ENCODE results near the gene PRKAR2B.

The PRKAR2B gene

DNA sequence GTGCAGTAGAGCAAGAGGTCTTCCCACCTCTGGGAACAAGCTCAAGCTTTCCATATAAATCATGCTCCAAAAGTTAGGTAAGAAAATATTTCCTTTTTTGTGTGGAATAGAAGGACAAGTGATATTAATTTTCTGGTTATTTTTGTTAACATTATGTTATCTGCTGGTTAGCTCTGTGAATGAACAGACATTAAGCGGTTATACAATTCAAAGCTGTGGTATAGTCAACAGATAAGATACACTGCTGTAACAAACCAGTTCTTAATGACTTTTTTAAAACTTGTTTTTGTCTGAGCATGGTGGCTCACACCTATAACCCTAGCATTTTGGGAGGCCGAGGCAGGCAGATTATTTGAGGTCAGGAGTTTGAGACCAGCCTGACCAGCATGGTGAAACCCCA is 43.0 kb upstream of the PRKAR2B start:
- Histone ChIP-seq H3K27me3 (ENCODE audit: control insufficient read depth in 3 of 3, insufficient read depth in 3 of 3, low read depth in 1 of 3, low read length in 3 of 3) (no peaks in the 10 kb centered on the region), H3K4me1 (ENCODE audit: control insufficient read depth in 2 of 2, insufficient read depth in 1 of 2, low read depth in 1 of 2, low read length in 2 of 2) (no peaks in the 10 kb centered on the region), H3K9me3 (replicated peaks in 1 of 2; ENCODE audit: control insufficient read depth in 2 of 2, insufficient read depth in 1 of 2, low read depth in 1 of 2, low read length in 2 of 2) (no peaks in the 10 kb centered on the region), H3K9ac (ENCODE audit: low read depth, low read length, poor library complexity) (no peak overlapping the region), H4K91ac (ENCODE audit: low read depth, low read length, poor library complexity) (no peak overlapping the region), H3K27ac (replicated peaks; ENCODE audit: low read length) (no peak overlapping the region), H3K23ac (ENCODE audit: low read depth, low read length, poor library complexity) (no peak overlapping the region), H3K14ac (ENCODE audit: low read length) (no peak overlapping the region), H3K4ac (ENCODE audit: low read length) (no peak overlapping the region), H3K4me2 (ENCODE audit: insufficient read depth, low read length, poor library complexity, severe bottlenecking) (no peak overlapping the region), H4K8ac (ENCODE audit: low read depth, low read length) (no peak overlapping the region), H2BK12ac (ENCODE audit: low read length) (no peak overlapping the region), H2BK15ac (ENCODE audit: low read length) (no peak overlapping the region), H2BK5ac (ENCODE audit: low read length) (no peak overlapping the region), H3K36me3 (replicated peaks in 1 of 2; ENCODE audit: control insufficient read depth in 2 of 2, insufficient read depth in 2 of 2, low read length in 2 of 2) (no peaks in the 10 kb centered on the region), H3K4me3 (ENCODE audit: low read length in 2 of 2) (no peak overlapping the region), H2AK5ac (ENCODE audit: low read depth, low read length) (no peak overlapping the region), H2AFZ (ENCODE audit: low read length) (no peak overlapping the region), H3K18ac (ENCODE audit: low read length) (no peak overlapping the region), H3K79me1 (ENCODE audit: low read depth, low read length) (no peaks in the 10 kb centered on the region), H2BK120ac (ENCODE audit: low read depth, low read length) (no peak overlapping the region)
- DNase-seq (ENCODE audit: low spot score) = no peak
- no CpG with 5 or more reads among the region's 2 CpGs for WGBS, 2 donors (ENCODE audit: extremely low coverage in 2 of 2, insufficient read length in 2 of 2, insufficient replicate concordance in 1 of 2)

DNA sequence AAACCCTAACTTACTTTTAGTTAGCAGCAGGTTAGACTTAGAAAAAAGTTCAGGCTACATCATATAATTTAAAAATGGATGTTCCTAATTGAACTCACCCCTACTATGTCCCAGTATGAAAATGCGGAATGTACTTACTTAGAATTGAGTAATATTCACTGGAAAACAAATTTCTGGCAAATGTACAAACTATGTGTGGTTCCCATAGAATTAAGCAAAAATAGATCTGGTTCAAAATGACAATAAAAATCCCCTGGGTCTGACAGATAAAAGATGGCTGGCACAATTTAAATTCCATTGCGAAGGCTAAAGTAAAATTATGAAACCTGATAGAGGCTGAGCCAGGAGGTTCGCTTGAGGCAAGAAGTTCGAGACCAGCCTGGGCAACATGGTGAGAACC is 42.4 kb upstream of the PRKAR2B start:
- H3K79me1 ChIP-seq (ENCODE audit: low read depth, low read length) = no peaks in the 10 kb centered on the region
- no peak overlapping the region for H2BK12ac ChIP-seq (ENCODE audit: low read length)
- no peak overlapping the region for H4K91ac ChIP-seq (ENCODE audit: low read depth, low read length, poor library complexity)
- H3K23ac ChIP-seq (ENCODE audit: low read depth, low read length, poor library complexity) = no peak overlapping the region
- no peaks in the 10 kb centered on the region for H3K9me3 ChIP-seq (replicated peaks in 1 of 2; ENCODE audit: control insufficient read depth in 2 of 2, insufficient read depth in 1 of 2, low read depth in 1 of 2, low read length in 2 of 2)
- no peak overlapping the region for H2AFZ ChIP-seq (ENCODE audit: low read length)
- no peak overlapping the region for H3K14ac ChIP-seq (ENCODE audit: low read length)
- H3K27ac ChIP-seq (replicated peaks; ENCODE audit: low read length) = no peak overlapping the region
- H3K9ac ChIP-seq (ENCODE audit: low read depth, low read length, poor library complexity) = no peak overlapping the region
- WGBS, 2 donors (ENCODE audit: extremely low coverage in 2 of 2, insufficient read length in 2 of 2, insufficient replicate concordance in 1 of 2) = no CpG with 5 or more reads among the region's 4 CpGs
- no peak overlapping the region for H2BK15ac ChIP-seq (ENCODE audit: low read length)
- H2BK120ac ChIP-seq (ENCODE audit: low read depth, low read length) = no peak overlapping the region
- H3K4me1 ChIP-seq (ENCODE audit: control insufficient read depth in 2 of 2, insufficient read depth in 1 of 2, low read depth in 1 of 2, low read length in 2 of 2) = no peaks in the 10 kb centered on the region
- no peak overlapping the region for H2BK5ac ChIP-seq (ENCODE audit: low read length)
- H3K18ac ChIP-seq (ENCODE audit: low read length) = no peak overlapping the region
- H3K27me3 ChIP-seq (ENCODE audit: control insufficient read depth in 3 of 3, insufficient read depth in 3 of 3, low read depth in 1 of 3, low read length in 3 of 3) = no peaks in the 10 kb centered on the region
- no peak for DNase-seq (ENCODE audit: low spot score)
- no peak overlapping the region for H3K4me2 ChIP-seq (ENCODE audit: insufficient read depth, low read length, poor library complexity, severe bottlenecking)
- no peak overlapping the region for H2AK5ac ChIP-seq (ENCODE audit: low read depth, low read length)
- no peak overlapping the region for H3K4me3 ChIP-seq (ENCODE audit: low read length in 2 of 2)
- no peaks in the 10 kb centered on the region for H3K36me3 ChIP-seq (replicated peaks in 1 of 2; ENCODE audit: control insufficient read depth in 2 of 2, insufficient read depth in 2 of 2, low read length in 2 of 2)
- H4K8ac ChIP-seq (ENCODE audit: low read depth, low read length) = no peak overlapping the region
- H3K4ac ChIP-seq (ENCODE audit: low read length) = no peak overlapping the region

DNA sequence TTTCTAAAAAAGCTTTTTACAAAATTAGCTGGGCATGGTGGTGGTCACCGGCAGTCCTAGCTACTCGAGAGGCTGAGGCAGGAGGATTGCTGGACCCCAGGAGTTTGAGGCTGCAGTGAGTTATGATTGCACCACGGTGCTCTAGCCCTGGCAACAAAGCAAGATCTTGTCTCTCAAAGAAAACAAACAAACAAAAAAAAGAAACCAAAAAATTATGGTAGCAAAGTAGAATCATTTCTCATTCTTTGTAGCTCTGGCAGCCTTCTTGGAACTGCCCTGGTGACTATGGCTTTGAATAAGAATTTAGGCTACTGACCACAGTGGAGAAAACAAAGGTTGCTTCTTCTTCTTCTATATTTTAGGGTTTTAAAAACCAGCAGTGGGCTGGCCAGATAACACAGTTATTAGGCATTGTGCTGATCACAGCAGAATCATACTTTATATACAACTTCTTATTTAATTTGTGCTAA is 41.9 kb upstream of the PRKAR2B start:
- Histone ChIP-seq H3K4me1 (ENCODE audit: control insufficient read depth in 2 of 2, insufficient read depth in 1 of 2, low read depth in 1 of 2, low read length in 2 of 2) (no peaks in the 10 kb centered on the region), H3K23ac (ENCODE audit: low read depth, low read length, poor library complexity) (no peak overlapping the region), H4K8ac (ENCODE audit: low read depth, low read length) (no peak overlapping the region), H3K4ac (ENCODE audit: low read length) (no peak overlapping the region), H2BK12ac (ENCODE audit: low read length) (no peak overlapping the region), H4K91ac (ENCODE audit: low read depth, low read length, poor library complexity) (no peak overlapping the region), H3K27me3 (ENCODE audit: control insufficient read depth in 3 of 3, insufficient read depth in 3 of 3, low read depth in 1 of 3, low read length in 3 of 3) (no peaks in the 10 kb centered on the region), H3K4me3 (ENCODE audit: low read length in 2 of 2) (no peak overlapping the region), H3K18ac (ENCODE audit: low read length) (no peak overlapping the region), H3K9ac (ENCODE audit: low read depth, low read length, poor library complexity) (no peak overlapping the region), H3K36me3 (replicated peaks in 1 of 2; ENCODE audit: control insufficient read depth in 2 of 2, insufficient read depth in 2 of 2, low read length in 2 of 2) (no peaks in the 10 kb centered on the region), H3K9me3 (replicated peaks in 1 of 2; ENCODE audit: control insufficient read depth in 2 of 2, insufficient read depth in 1 of 2, low read depth in 1 of 2, low read length in 2 of 2) (no peaks in the 10 kb centered on the region), H3K27ac (replicated peaks; ENCODE audit: low read length) (no peak overlapping the region), H3K4me2 (ENCODE audit: insufficient read depth, low read length, poor library complexity, severe bottlenecking) (no peak overlapping the region), H2BK120ac (ENCODE audit: low read depth, low read length) (no peak overlapping the region), H2AK5ac (ENCODE audit: low read depth, low read length) (no peak overlapping the region), H3K79me1 (ENCODE audit: low read depth, low read length) (no peaks in the 10 kb centered on the region), H3K14ac (ENCODE audit: low read length) (no peak overlapping the region), H2BK5ac (ENCODE audit: low read length) (no peak overlapping the region), H2AFZ (ENCODE audit: low read length) (no peak overlapping the region), H2BK15ac (ENCODE audit: low read length) (no peak overlapping the region)
- WGBS, 2 donors (ENCODE audit: extremely low coverage in 2 of 2, insufficient read length in 2 of 2, insufficient replicate concordance in 1 of 2) = no CpG with 5 or more reads among the region's 3 CpGs
- no peak for DNase-seq (ENCODE audit: low spot score)

DNA sequence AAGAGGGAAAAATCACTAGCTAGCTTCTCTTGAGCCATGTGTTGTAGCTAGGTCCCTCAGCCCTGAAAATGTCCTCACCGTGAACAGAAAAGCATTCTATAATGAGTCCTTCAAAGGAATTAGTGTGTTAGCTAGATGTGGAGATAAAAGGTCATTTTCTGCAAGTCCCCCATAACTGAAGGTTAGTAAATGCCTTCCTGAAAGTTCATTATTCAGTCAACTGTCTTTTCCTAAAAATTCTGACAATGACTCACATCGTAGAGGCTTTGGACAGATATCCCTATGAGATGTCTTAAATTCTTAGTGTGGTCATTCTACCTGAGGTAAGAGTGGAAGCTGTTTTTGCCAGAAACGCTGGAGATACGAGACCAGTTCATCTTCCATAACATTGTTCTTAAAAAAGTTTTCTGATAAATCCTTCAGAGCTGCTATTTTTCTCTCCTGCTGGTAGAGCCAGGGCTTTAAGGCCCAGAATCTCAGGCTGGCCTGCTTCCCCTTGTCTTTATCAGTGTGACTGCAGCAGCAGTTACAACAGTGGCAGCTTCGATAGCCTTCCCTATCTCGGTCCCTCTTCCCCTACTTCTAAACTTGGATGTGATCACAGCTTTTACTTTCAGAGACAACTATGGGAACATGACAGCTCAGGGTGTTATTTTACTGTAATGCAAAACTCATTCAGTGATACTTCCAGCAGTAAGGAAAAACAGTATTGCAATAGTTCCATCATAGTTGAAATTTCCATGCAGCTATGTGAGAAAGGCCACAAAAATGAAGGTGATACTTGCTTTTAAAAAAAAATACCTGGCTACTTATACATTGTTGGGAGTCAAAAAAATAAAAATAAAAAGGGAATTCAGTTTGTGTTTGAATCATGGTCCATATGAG is 37.3 kb upstream of the PRKAR2B start:
- Histone ChIP-seq H3K27ac (replicated peaks; ENCODE audit: low read length) (no peak overlapping the region), H3K27me3 (ENCODE audit: control insufficient read depth in 3 of 3, insufficient read depth in 3 of 3, low read depth in 1 of 3, low read length in 3 of 3) (no peaks in the 10 kb centered on the region)
- no CpG with 5 or more reads among the region's 6 CpGs for WGBS, 2 donors (ENCODE audit: extremely low coverage in 2 of 2, insufficient read length in 2 of 2, insufficient replicate concordance in 1 of 2)

More for the DNA sequence above, 37.3 kb upstream of the PRKAR2B start:
- no peak overlapping the region for H3K4me2 ChIP-seq (ENCODE audit: insufficient read depth, low read length, poor library complexity, severe bottlenecking)
- H3K4me1 ChIP-seq (ENCODE audit: control insufficient read depth in 2 of 2, insufficient read depth in 1 of 2, low read depth in 1 of 2, low read length in 2 of 2) = no peaks in the 10 kb centered on the region
- H3K4ac ChIP-seq (ENCODE audit: low read length) = no peak overlapping the region
- no peak overlapping the region for H2BK15ac ChIP-seq (ENCODE audit: low read length)
- no peak overlapping the region for H4K8ac ChIP-seq (ENCODE audit: low read depth, low read length)
- no peaks in the 10 kb centered on the region for H3K79me1 ChIP-seq (ENCODE audit: low read depth, low read length)
- no peak overlapping the region for H3K23ac ChIP-seq (ENCODE audit: low read depth, low read length, poor library complexity)
- no peaks in the 10 kb centered on the region for H3K9me3 ChIP-seq (replicated peaks in 1 of 2; ENCODE audit: control insufficient read depth in 2 of 2, insufficient read depth in 1 of 2, low read depth in 1 of 2, low read length in 2 of 2)
- H3K18ac ChIP-seq (ENCODE audit: low read length) = no peak overlapping the region
- no peak overlapping the region for H3K14ac ChIP-seq (ENCODE audit: low read length)
- no peak overlapping the region for H2BK5ac ChIP-seq (ENCODE audit: low read length)
- no peak overlapping the region for H3K4me3 ChIP-seq (ENCODE audit: low read length in 2 of 2)
- no peak overlapping the region for H2AK5ac ChIP-seq (ENCODE audit: low read depth, low read length)
- no peak overlapping the region for H2AFZ ChIP-seq (ENCODE audit: low read length)
- DNase-seq (ENCODE audit: low spot score) = no peak
- H4K91ac ChIP-seq (ENCODE audit: low read depth, low read length, poor library complexity) = no peak overlapping the region
- no peak overlapping the region for H2BK120ac ChIP-seq (ENCODE audit: low read depth, low read length)
- H3K9ac ChIP-seq (ENCODE audit: low read depth, low read length, poor library complexity) = no peak overlapping the region
- H2BK12ac ChIP-seq (ENCODE audit: low read length) = no peak overlapping the region
- H3K36me3 ChIP-seq (replicated peaks in 1 of 2; ENCODE audit: control insufficient read depth in 2 of 2, insufficient read depth in 2 of 2, low read length in 2 of 2) = no peaks in the 10 kb centered on the region
